SK-N-SH treated with all-trans-retinoic acid at 6 μM for 48 hours (cell line): Measurements from ENCODE around the gene FRS3.

Experiments
- ARNTL ChIP-seq: fragments of 450-650 bp; formaldehyde crosslinking; IDR thresholded peaks from 2 replicates; pipeline ENCODE4 v1.5.0; 2020; ENCODE audit warnings: low read depth, mild to moderate bottlenecking, moderate library complexity, borderline replicate concordance
- BACH2 ChIP-seq: fragments of 250-450 bp; sonication (Bioruptor Pico); IDR thresholded peaks from 2 replicates; pipeline ENCODE4 v1.9.0; 2021; ENCODE audit warnings: mild to moderate bottlenecking, borderline replicate concordance
- CREB5 ChIP-seq: fragments of 250-450 bp; sonication (Bioruptor Pico); IDR thresholded peaks from 2 replicates; pipeline ENCODE4 v1.5.1; 2020; ENCODE audit warnings: low read depth, mild to moderate bottlenecking, moderate library complexity
- ISL1 ChIP-seq: fragments of 250-450 bp; sonication (Bioruptor Pico); IDR thresholded peaks from 2 replicates; pipeline ENCODE4 v2.1.2; 2022; ENCODE audit warnings: mild to moderate bottlenecking, moderate library complexity
- PPARA ChIP-seq: fragments of 250-450 bp; sonication (Bioruptor Pico); IDR thresholded peaks from 2 replicates; pipeline ENCODE4 v1.5.0; 2020; ENCODE audit warnings: mild to moderate bottlenecking, borderline replicate concordance
- RARB ChIP-seq: fragments of 250-450 bp; sonication (Bioruptor Pico); IDR thresholded peaks from 2 replicates; pipeline ENCODE4 v1.8.0; 2021; ENCODE audit warnings: mild to moderate bottlenecking, moderate library complexity
- TCF4 ChIP-seq: fragments of 250-450 bp; sonication (Bioruptor Pico); IDR thresholded peaks from 2 replicates; pipeline ENCODE4 v1.8.0; 2021; ENCODE audit warnings: mild to moderate bottlenecking, moderate library complexity, borderline replicate concordance
- ZNF565 ChIP-seq: fragments of 450-650 bp; formaldehyde crosslinking; conservative IDR thresholded peaks from 2 replicates; pipeline ENCODE4 v1.5.0; 2020; ENCODE audit warnings: low read depth, mild to moderate bottlenecking, moderate library complexity

GRCh38 chr6:41724228-41724580, 55.5 kb downstream of the FRS3 start:
- TF ChIP-seq CREB5 (CRISPR knock-in tag), result no peak
- TF ChIP-seq PPARA, result no peak
- TF ChIP-seq ZNF565 (CRISPR knock-in tag), result no peak
- no peak for TF ChIP-seq ARNTL (CRISPR knock-in tag)
- no peak for TF ChIP-seq BACH2 (CRISPR knock-in tag)
- no peak for TF ChIP-seq RARB (CRISPR knock-in tag)
- TF ChIP-seq TCF4, result no peak
- TF ChIP-seq ISL1 (CRISPR knock-in tag), result no peak
